H1 (cell line): Measurements from ENCODE around the gene SPOCK3. TPM values are rescaled to one million over a fixed set of nuclear protein-coding genes. Genes with fewer than 3 reads are reported as not detected.

Experiments
- CTCF ChIA-PET: fragments of 300-600 bp; sonication (Branson Sonifier 250); formaldehyde crosslinking; loops from one replicate; lab custom pipeline; 2021; ENCODE audit not compliant: partially characterized antibody; lab: Charles Lee
- POLR2A ChIA-PET: fragments of 300-600 bp; sonication (Branson Sonifier 250); formaldehyde crosslinking; loops from one replicate; lab custom pipeline; 2021; ENCODE audit warnings: inconsistent platforms; ENCODE audit not compliant: partially characterized antibody; lab: Charles Lee
- DNase-seq, 2 experiments: peaks; one replicate each; pipeline versions ENCODE4 v3.0.0 to v3.0.0-alpha.2; 2010 to 2022; ENCODE audit warnings: low spot score in 2 of 2, low read depth in 1 of 2, mixed read lengths in 1 of 2
- FAIRE-seq: peaks from 2 replicates; lab custom pipeline; 2011; peaks lifted over from hg19 to GRCh38; lab: Jason Lieb, UNC
- H2AFZ ChIP-seq: 2 replicates; pipeline ENCODE4 v1.8.1; 2012; ENCODE audit warnings: low read length, inconsistent platforms
- H2AK5ac ChIP-seq: 2 replicates; pipeline ENCODE4 v1.6.1; 2013; ENCODE audit warnings: low read depth, low read length
- H2BK120ac ChIP-seq: replicated peaks from 2 replicates; pipeline ENCODE3; 2013; ENCODE audit warnings: low read depth, low read length, inconsistent platforms
- H2BK12ac ChIP-seq: 2 replicates; pipeline ENCODE4 v1.6.1; 2013; ENCODE audit warnings: low read depth, low read length
- H2BK15ac ChIP-seq: 2 replicates; pipeline ENCODE4 v1.6.1; 2013; ENCODE audit warnings: low read length
- H2BK20ac ChIP-seq: 2 replicates; pipeline ENCODE4 v1.6.1; 2013; ENCODE audit warnings: low read length
- H2BK5ac ChIP-seq: 2 replicates; pipeline ENCODE4 v1.6.1; 2013; ENCODE audit warnings: low read depth, low read length
- H3K14ac ChIP-seq: 2 replicates; pipeline ENCODE4 v1.6.1; 2013; ENCODE audit warnings: inconsistent platforms; ENCODE audit not compliant: insufficient read length
- H3K18ac ChIP-seq: 2 replicates; pipeline ENCODE4 v1.6.1; 2013; ENCODE audit warnings: low read length; ENCODE audit errors: extremely low read depth
- H3K23ac ChIP-seq: 2 replicates; pipeline ENCODE4 v1.6.1; 2013; ENCODE audit warnings: inconsistent platforms; ENCODE audit not compliant: insufficient read length
- H3K23me2 ChIP-seq: 2 replicates; pipeline ENCODE4 v1.6.1; 2013; ENCODE audit warnings: low read depth, low read length
- H3K27ac ChIP-seq: 2 replicates; pipeline ENCODE4 v1.6.1; 2011; ENCODE audit warnings: low read depth, low read length, inconsistent platforms
- H3K27me3 ChIP-seq, 4 experiments: replicated peaks in 1 of 4; 1 replicate in 1 of 4; 2 replicates in 3 of 4; pipeline versions ENCODE4 v1.6.1 to v1.8.1; 2011 to 2013; ENCODE audit warnings: low read length in 3 of 4, mild to moderate bottlenecking in 3 of 4, inconsistent platforms in 2 of 4, mixed read lengths in 2 of 4, moderate library complexity in 1 of 4; ENCODE audit not compliant: control insufficient read depth in 3 of 4, insufficient read depth in 3 of 4; ENCODE audit errors: extremely low read depth in 1 of 4
- H3K36me3 ChIP-seq, 4 experiments: 2 replicates each; pipeline versions ENCODE4 v1.6.1 to v1.8.1; 2011 to 2013; ENCODE audit warnings: mild to moderate bottlenecking in 4 of 4, low read length in 3 of 4, moderate library complexity in 2 of 4, control low read depth in 1 of 4, inconsistent platforms in 1 of 4; ENCODE audit not compliant: insufficient read depth in 4 of 4, control insufficient read depth in 2 of 4
- H3K4ac ChIP-seq: replicated peaks from 2 replicates; pipeline ENCODE3; 2013; ENCODE audit warnings: low read length, low read depth, mixed read lengths, inconsistent platforms; ENCODE audit not compliant: insufficient read length
- H3K4me1 ChIP-seq, 4 experiments: replicated peaks in 1 of 4; 1 replicate in 1 of 4; 2 replicates in 3 of 4; pipeline versions ENCODE4 v1.6.1 to v1.8.1; 2011 to 2013; ENCODE audit warnings: low read length in 3 of 4, inconsistent platforms in 2 of 4, mixed read lengths in 1 of 4; ENCODE audit not compliant: insufficient read depth in 4 of 4, control insufficient read depth in 3 of 4
- H3K4me2 ChIP-seq, 2 experiments: 2 replicates each; pipeline versions ENCODE4 v1.6.1 to v1.8.1; 2011 to 2013; ENCODE audit warnings: low read depth in 2 of 2, low read length in 2 of 2, control low read depth in 1 of 2, inconsistent platforms in 1 of 2, mild to moderate bottlenecking in 1 of 2; ENCODE audit not compliant: insufficient read depth in 1 of 2
- H3K4me3 ChIP-seq, 4 experiments: fragments of 200-600, 300-600 bp in 1 of 4; sonication (generic), shearing (Covaris generic), sonication (Bioruptor Twin) in 1 of 4; 2 replicates each; pipeline versions ENCODE4 v1.5.1 to v1.8.1; 2011 to 2016; ENCODE audit warnings: low read length in 4 of 4, low read depth in 3 of 4, control low read depth in 2 of 4, inconsistent platforms in 2 of 4, mild to moderate bottlenecking in 2 of 4, mixed read lengths in 1 of 4, moderate library complexity in 1 of 4; ENCODE audit not compliant: insufficient read depth in 2 of 4; ENCODE audit errors: extremely low read depth in 1 of 4
- H3K56ac ChIP-seq: replicated peaks from 2 replicates; pipeline ENCODE3; 2013; ENCODE audit warnings: low read depth, mild to moderate bottlenecking, mixed read lengths, low read length, inconsistent platforms; ENCODE audit not compliant: insufficient read length
- H3K79me1 ChIP-seq: 2 replicates; pipeline ENCODE4 v1.6.1; 2013; ENCODE audit warnings: low read depth, low read length, control low read depth
- H3K79me2 ChIP-seq, 2 experiments: 2 replicates each; pipeline versions ENCODE4 v1.6.1 to v1.8.1; 2012 to 2013; ENCODE audit warnings: low read length in 2 of 2, mild to moderate bottlenecking in 2 of 2, inconsistent platforms in 1 of 2; ENCODE audit not compliant: insufficient read depth in 2 of 2, control insufficient read depth in 1 of 2
- H3K9ac ChIP-seq, 4 experiments: replicated peaks in 1 of 4; 1 replicate in 1 of 4; 2 replicates in 3 of 4; pipeline versions ENCODE4 v1.6.1 to v1.8.1; 2011 to 2013; ENCODE audit warnings: low read depth in 3 of 4, low read length in 3 of 4, control low read depth in 2 of 4, mild to moderate bottlenecking in 2 of 4, moderate library complexity in 2 of 4, inconsistent platforms in 1 of 4; ENCODE audit errors: extremely low read depth in 1 of 4
- H3K9me3 ChIP-seq, 2 experiments: 2 replicates each; pipeline versions ENCODE4 v1.6.1 to v1.8.1; 2012 to 2013; ENCODE audit warnings: mild to moderate bottlenecking in 2 of 2, moderate library complexity in 2 of 2, control low read depth in 1 of 2, inconsistent platforms in 1 of 2, low read depth in 1 of 2, low read length in 1 of 2, mixed read lengths in 1 of 2; ENCODE audit not compliant: insufficient read depth in 2 of 2
- H4K20me1 ChIP-seq, 2 experiments: replicated peaks in 1 of 2; 2 replicates each; pipeline versions ENCODE3 to v1.8.1; 2011 to 2013; ENCODE audit warnings: inconsistent platforms in 2 of 2, low read length in 2 of 2, mild to moderate bottlenecking in 1 of 2; ENCODE audit not compliant: insufficient read depth in 2 of 2, control insufficient read depth in 1 of 2
- H4K5ac ChIP-seq: 2 replicates; pipeline ENCODE4 v1.6.1; 2013; ENCODE audit warnings: low read length, low read depth, mixed read lengths, inconsistent platforms; ENCODE audit not compliant: insufficient read length
- H4K8ac ChIP-seq: 2 replicates; pipeline ENCODE4 v1.8.0; 2013; ENCODE audit warnings: mild to moderate bottlenecking, moderate library complexity, low read length, inconsistent platforms; ENCODE audit not compliant: insufficient read depth; ENCODE audit errors: extremely low read depth
- H4K91ac ChIP-seq: replicated peaks from 2 replicates; pipeline ENCODE3; 2013; ENCODE audit warnings: low read length, mixed read lengths, inconsistent platforms; ENCODE audit not compliant: insufficient read length
- HDAC2 ChIP-seq, 2 experiments: fragments of 300-600 bp in 1 of 2; sonication (generic) in 1 of 2; IDR thresholded peaks; 2 replicates each; pipeline ENCODE4 v1.6.1; 2011 to 2012; ENCODE audit warnings: low read depth in 2 of 2, low read length in 2 of 2, mild to moderate bottlenecking in 2 of 2, moderate library complexity in 2 of 2, borderline replicate concordance in 1 of 2, inconsistent platforms in 1 of 2
- TAF7 ChIP-seq: optimal IDR thresholded peaks from 2 replicates; pipeline ENCODE3; 2011; ENCODE audit warnings: low read depth, mild to moderate bottlenecking, inconsistent platforms, low read length, moderate library complexity, borderline replicate concordance
- TBP ChIP-seq: IDR thresholded peaks from 2 replicates; pipeline ENCODE4 v1.6.1; 2011; ENCODE audit warnings: low read depth, low read length, improper control_type of control experiment
- WGBS, 2 experiments: shearing (Covaris generic) in 1 of 2; methylation state at CpG; one replicate each; pipeline versions ENCODE4 v1.1.6 to v1.1.7; 2013 to 2015; ENCODE audit warnings: low lambda C conversion rate in 2 of 2, mixed read lengths in 2 of 2, inconsistent platforms in 1 of 2, low coverage in 1 of 2, missing lambda C conversion rate in 1 of 2; ENCODE audit not compliant: insufficient replicate concordance in 2 of 2, insufficient coverage in 1 of 2, insufficient read length in 1 of 2; ENCODE audit errors: extremely low coverage in 1 of 2, missing lambda C conversion rate in 1 of 2; 5-methylcytosine and 5-hydroxymethylcytosine counted together
- polyA plus RNA-seq, 7 experiments: library from polyadenylated mRNA; depleted of rRNA in 3 of 7; stranded (reverse) in 5 of 7; unstranded in 2 of 7; fragments of >200 nt in 5 of 7; fragments of 200-250 nt in 2 of 7; gene quantifications; 1 replicate in 5 of 7; 2 replicates in 1 of 7; 4 replicates in 1 of 7; pipeline versions ENCODE4 v1.2.1 to v1.2.3, GENCODE V29; 2011 to 2013; ENCODE audit warnings: missing spikeins in 2 of 7, mixed read lengths in 2 of 7
- total RNA-seq: library from RNA; stranded (reverse); fragmentation: NEBNext Ultra II Directional; extraction: Animal tissue kit (Norgen Biotek cat#: 25700); gene quantifications from 2 replicates; pipeline ENCODE4 v1.2.1, GENCODE V29; 2021

SPOCK3 gene
- total and polyA plus RNA-seq, 2 of the 8 experiments (the other 6 are each of a cell fraction or from before 2014, with no cell fraction given): 0.14 to 0.60 TPM

DNA sequence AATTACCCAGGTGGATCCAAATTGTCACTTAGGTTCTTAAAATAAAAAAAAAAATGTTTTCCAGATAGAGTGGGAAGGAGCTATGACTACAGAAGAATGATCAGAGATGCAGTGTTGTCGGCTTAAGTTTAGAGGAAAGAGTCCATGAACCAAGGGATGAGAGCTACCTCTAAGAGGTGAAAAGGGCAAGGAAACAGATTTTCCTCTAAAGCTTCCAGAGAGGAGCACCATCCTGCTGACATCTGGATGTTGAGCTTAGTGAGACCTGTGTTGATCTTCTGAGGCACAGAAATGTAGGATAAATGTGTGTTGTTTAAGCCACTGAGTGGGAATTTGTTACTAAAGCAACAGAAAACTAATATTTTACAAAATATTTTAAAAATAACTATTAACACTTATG is 498.7 kb downstream of the SPOCK3 start:
- Histone ChIP-seq H3K79me2 (no peaks in the 10 kb centered on the region), H2BK120ac (no peak overlapping the region), H3K4ac (no peak overlapping the region), H3K27ac (no peak overlapping the region), H3K23me2 (no peaks in the 10 kb centered on the region), H2BK20ac (no peak overlapping the region), H4K91ac (no peak overlapping the region), H3K18ac (no peak overlapping the region), H2BK12ac (no peak overlapping the region), H4K8ac (no peak overlapping the region), H4K5ac (no peak overlapping the region), H2BK5ac (no peak overlapping the region), H4K20me1 (peaks cover 0 to 2% of the 10 kb centered on the region in 2 experiments), H2AK5ac (no peak overlapping the region), H3K23ac (no peak overlapping the region), H3K9ac (no peak overlapping the region), H3K36me3 (no peaks in the 10 kb centered on the region; a peak in 1 of 8 replicates), H3K79me1 (no peaks in the 10 kb centered on the region), H3K9me3 (no peaks in the 10 kb centered on the region), H3K27me3 (no peaks in the 10 kb centered on the region), H3K56ac (no peak overlapping the region), H3K4me2 (no peak overlapping the region), H3K4me1 (no peaks in the 10 kb centered on the region), H2AFZ (0 out of 2 replicates have a peak overlapping the region, but pooled peaks have one; percentile 62), H3K4me3 (no peak overlapping the region), H2BK15ac (no peak overlapping the region), H3K14ac (no peak overlapping the region)
- 83% methylated on average over 1 of the region's 1 CpG; no CpG with 5 or more reads in 1 of the 2 experiments for WGBS, 2 experiments
- ChIA-PET CTCF (no interaction called here), POLR2A (no interaction called here)
- TF ChIP-seq HDAC2 (IDR thresholded peaks at IDR 0.05; ENCODE audit: borderline replicate concordance in 1 of 2, low read depth in 2 of 2, low read length in 2 of 2) (no peak), TBP (no peak), TAF7 (no peak)
- FAIRE-seq (no peak), DNase-seq (no peak)
